Endothelial cell of umbilical vein (primary cell): Measurements from ENCODE around the gene NLGN1.

Source experiments
- EZH2 ChIP-seq: IDR thresholded peaks from 2 replicates; pipeline ENCODE4 v1.6.1; 2012; ENCODE audit warnings: borderline replicate concordance, low read depth, mild to moderate bottlenecking, moderate library complexity, low read length, inconsistent platforms; ENCODE audit not compliant: severe bottlenecking
- FOS ChIP-seq: IDR thresholded peaks from 2 replicates; pipeline ENCODE4 v1.6.1; 2011; ENCODE audit warnings: mild to moderate bottlenecking, low read length, moderate library complexity, borderline replicate concordance; ENCODE audit not compliant: insufficient read depth
- POLR2A ChIP-seq: IDR thresholded peaks from 2 replicates; pipeline ENCODE4 v1.6.1; 2012; ENCODE audit warnings: low read depth, mild to moderate bottlenecking, control low read depth, low read length
- POLR2AphosphoS5 ChIP-seq: IDR thresholded peaks from 2 replicates; pipeline ENCODE4 v1.6.1; 2012; ENCODE audit warnings: low read depth, mild to moderate bottlenecking, control low read depth, low read length, moderate library complexity; ENCODE audit not compliant: insufficient read depth
- TF ChIP-seq, protein P1 (sequence below), 2 donors: IDR thresholded peaks; 1 replicate in 1 of 2; 2 replicates in 1 of 2; pipeline ENCODE4 v1.5.1; 2011; ENCODE audit warnings: low read length in 2 of 2, mild to moderate bottlenecking in 2 of 2, moderate library complexity in 2 of 2, control low read depth in 1 of 2, inconsistent platforms in 1 of 2, low read depth in 1 of 2; ENCODE audit not compliant: insufficient read depth in 1 of 2; ENCODE audit errors: extremely low read depth in 1 of 2

DNA sequence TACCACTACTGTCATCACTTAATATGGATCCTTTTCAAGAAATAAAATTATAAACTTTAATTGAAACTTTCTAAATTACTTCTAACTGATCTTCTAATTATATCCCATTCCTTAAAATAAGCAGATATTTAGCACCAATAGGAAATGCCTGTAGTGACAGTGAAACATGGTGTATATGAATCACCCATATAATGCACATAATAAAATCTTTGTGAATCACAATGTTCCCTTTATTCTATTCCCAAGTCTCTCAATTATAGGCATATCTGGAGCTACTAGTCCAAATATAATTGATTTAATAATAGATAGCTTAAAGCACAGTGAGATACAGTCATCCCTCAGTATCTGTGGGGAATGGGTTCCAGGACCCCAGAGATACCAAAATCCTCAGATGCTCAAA is 490.3 kb downstream of the NLGN1 start:
- TF ChIP-seq, protein P1, sequence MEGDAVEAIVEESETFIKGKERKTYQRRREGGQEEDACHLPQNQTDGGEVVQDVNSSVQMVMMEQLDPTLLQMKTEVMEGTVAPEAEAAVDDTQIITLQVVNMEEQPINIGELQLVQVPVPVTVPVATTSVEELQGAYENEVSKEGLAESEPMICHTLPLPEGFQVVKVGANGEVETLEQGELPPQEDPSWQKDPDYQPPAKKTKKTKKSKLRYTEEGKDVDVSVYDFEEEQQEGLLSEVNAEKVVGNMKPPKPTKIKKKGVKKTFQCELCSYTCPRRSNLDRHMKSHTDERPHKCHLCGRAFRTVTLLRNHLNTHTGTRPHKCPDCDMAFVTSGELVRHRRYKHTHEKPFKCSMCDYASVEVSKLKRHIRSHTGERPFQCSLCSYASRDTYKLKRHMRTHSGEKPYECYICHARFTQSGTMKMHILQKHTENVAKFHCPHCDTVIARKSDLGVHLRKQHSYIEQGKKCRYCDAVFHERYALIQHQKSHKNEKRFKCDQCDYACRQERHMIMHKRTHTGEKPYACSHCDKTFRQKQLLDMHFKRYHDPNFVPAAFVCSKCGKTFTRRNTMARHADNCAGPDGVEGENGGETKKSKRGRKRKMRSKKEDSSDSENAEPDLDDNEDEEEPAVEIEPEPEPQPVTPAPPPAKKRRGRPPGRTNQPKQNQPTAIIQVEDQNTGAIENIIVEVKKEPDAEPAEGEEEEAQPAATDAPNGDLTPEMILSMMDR (IDR thresholded peaks at IDR 0.05; ENCODE audit: extremely low read depth in 1 of 2, insufficient read depth in 1 of 2, low read depth in 1 of 2, low read length in 2 of 2), result no peak
- no peak for TF ChIP-seq FOS
- TF ChIP-seq POLR2AphosphoS5, result no peak
- no peak for TF ChIP-seq POLR2A
- TF ChIP-seq EZH2, result no peak
